H1 (cell line): ENCODE data around the gene LRRC61. TPM values are rescaled to one million over a fixed set of nuclear protein-coding genes. Genes with fewer than 3 reads are reported as not detected.
A peak's percentile ranks its signal among the peaks of the same experiment; 100 is the strongest.

ENCODE experiments used
- CTCF ChIA-PET: fragments of 300-600 bp; sonication (Branson Sonifier 250); formaldehyde crosslinking; loops from one replicate; lab custom pipeline; 2021; ENCODE audit not compliant: partially characterized antibody; lab: Charles Lee
- POLR2A ChIA-PET: fragments of 300-600 bp; sonication (Branson Sonifier 250); formaldehyde crosslinking; loops from one replicate; lab custom pipeline; 2021; ENCODE audit warnings: inconsistent platforms; ENCODE audit not compliant: partially characterized antibody; lab: Charles Lee
- DNase-seq, 2 experiments: peaks; one replicate each; pipeline versions ENCODE4 v3.0.0 to v3.0.0-alpha.2; 2010 to 2022; ENCODE audit warnings: low spot score in 2 of 2, low read depth in 1 of 2, mixed read lengths in 1 of 2
- FAIRE-seq: peaks from 2 replicates; lab custom pipeline; 2011; peaks lifted over from hg19 to GRCh38; lab: Jason Lieb, UNC
- H2AFZ ChIP-seq: 2 replicates; pipeline ENCODE4 v1.8.1; 2012; ENCODE audit warnings: low read length, inconsistent platforms
- H2AK5ac ChIP-seq: 2 replicates; pipeline ENCODE4 v1.6.1; 2013; ENCODE audit warnings: low read depth, low read length
- H2BK120ac ChIP-seq: replicated peaks from 2 replicates; pipeline ENCODE3; 2013; ENCODE audit warnings: low read depth, low read length, inconsistent platforms
- H2BK12ac ChIP-seq: 2 replicates; pipeline ENCODE4 v1.6.1; 2013; ENCODE audit warnings: low read depth, low read length
- H2BK15ac ChIP-seq: 2 replicates; pipeline ENCODE4 v1.6.1; 2013; ENCODE audit warnings: low read length
- H2BK20ac ChIP-seq: 2 replicates; pipeline ENCODE4 v1.6.1; 2013; ENCODE audit warnings: low read length
- H2BK5ac ChIP-seq: 2 replicates; pipeline ENCODE4 v1.6.1; 2013; ENCODE audit warnings: low read depth, low read length
- H3K14ac ChIP-seq: 2 replicates; pipeline ENCODE4 v1.6.1; 2013; ENCODE audit warnings: inconsistent platforms; ENCODE audit not compliant: insufficient read length
- H3K18ac ChIP-seq: 2 replicates; pipeline ENCODE4 v1.6.1; 2013; ENCODE audit warnings: low read length; ENCODE audit errors: extremely low read depth
- H3K23ac ChIP-seq: 2 replicates; pipeline ENCODE4 v1.6.1; 2013; ENCODE audit warnings: inconsistent platforms; ENCODE audit not compliant: insufficient read length
- H3K23me2 ChIP-seq: 2 replicates; pipeline ENCODE4 v1.6.1; 2013; ENCODE audit warnings: low read depth, low read length
- H3K27ac ChIP-seq: 2 replicates; pipeline ENCODE4 v1.6.1; 2011; ENCODE audit warnings: low read depth, low read length, inconsistent platforms
- H3K27me3 ChIP-seq, 4 experiments: replicated peaks in 1 of 4; 1 replicate in 1 of 4; 2 replicates in 3 of 4; pipeline versions ENCODE4 v1.6.1 to v1.8.1; 2011 to 2013; ENCODE audit warnings: low read length in 3 of 4, mild to moderate bottlenecking in 3 of 4, inconsistent platforms in 2 of 4, mixed read lengths in 2 of 4, moderate library complexity in 1 of 4; ENCODE audit not compliant: control insufficient read depth in 3 of 4, insufficient read depth in 3 of 4; ENCODE audit errors: extremely low read depth in 1 of 4
- H3K36me3 ChIP-seq, 4 experiments: 2 replicates each; pipeline versions ENCODE4 v1.6.1 to v1.8.1; 2011 to 2013; ENCODE audit warnings: mild to moderate bottlenecking in 4 of 4, low read length in 3 of 4, moderate library complexity in 2 of 4, control low read depth in 1 of 4, inconsistent platforms in 1 of 4; ENCODE audit not compliant: insufficient read depth in 4 of 4, control insufficient read depth in 2 of 4
- H3K4ac ChIP-seq: replicated peaks from 2 replicates; pipeline ENCODE3; 2013; ENCODE audit warnings: low read length, low read depth, mixed read lengths, inconsistent platforms; ENCODE audit not compliant: insufficient read length
- H3K4me1 ChIP-seq, 4 experiments: replicated peaks in 1 of 4; 1 replicate in 1 of 4; 2 replicates in 3 of 4; pipeline versions ENCODE4 v1.6.1 to v1.8.1; 2011 to 2013; ENCODE audit warnings: low read length in 3 of 4, inconsistent platforms in 2 of 4, mixed read lengths in 1 of 4; ENCODE audit not compliant: insufficient read depth in 4 of 4, control insufficient read depth in 3 of 4
- H3K4me2 ChIP-seq, 2 experiments: 2 replicates each; pipeline versions ENCODE4 v1.6.1 to v1.8.1; 2011 to 2013; ENCODE audit warnings: low read depth in 2 of 2, low read length in 2 of 2, control low read depth in 1 of 2, inconsistent platforms in 1 of 2, mild to moderate bottlenecking in 1 of 2; ENCODE audit not compliant: insufficient read depth in 1 of 2
- H3K4me3 ChIP-seq, 4 experiments: fragments of 200-600, 300-600 bp in 1 of 4; sonication (generic), shearing (Covaris generic), sonication (Bioruptor Twin) in 1 of 4; 2 replicates each; pipeline versions ENCODE4 v1.5.1 to v1.8.1; 2011 to 2016; ENCODE audit warnings: low read length in 4 of 4, low read depth in 3 of 4, control low read depth in 2 of 4, inconsistent platforms in 2 of 4, mild to moderate bottlenecking in 2 of 4, mixed read lengths in 1 of 4, moderate library complexity in 1 of 4; ENCODE audit not compliant: insufficient read depth in 2 of 4; ENCODE audit errors: extremely low read depth in 1 of 4
- H3K56ac ChIP-seq: replicated peaks from 2 replicates; pipeline ENCODE3; 2013; ENCODE audit warnings: low read depth, mild to moderate bottlenecking, mixed read lengths, low read length, inconsistent platforms; ENCODE audit not compliant: insufficient read length
- H3K79me1 ChIP-seq: 2 replicates; pipeline ENCODE4 v1.6.1; 2013; ENCODE audit warnings: low read depth, low read length, control low read depth
- H3K79me2 ChIP-seq, 2 experiments: 2 replicates each; pipeline versions ENCODE4 v1.6.1 to v1.8.1; 2012 to 2013; ENCODE audit warnings: low read length in 2 of 2, mild to moderate bottlenecking in 2 of 2, inconsistent platforms in 1 of 2; ENCODE audit not compliant: insufficient read depth in 2 of 2, control insufficient read depth in 1 of 2
- H3K9ac ChIP-seq, 4 experiments: replicated peaks in 1 of 4; 1 replicate in 1 of 4; 2 replicates in 3 of 4; pipeline versions ENCODE4 v1.6.1 to v1.8.1; 2011 to 2013; ENCODE audit warnings: low read depth in 3 of 4, low read length in 3 of 4, control low read depth in 2 of 4, mild to moderate bottlenecking in 2 of 4, moderate library complexity in 2 of 4, inconsistent platforms in 1 of 4; ENCODE audit errors: extremely low read depth in 1 of 4
- H3K9me3 ChIP-seq, 2 experiments: 2 replicates each; pipeline versions ENCODE4 v1.6.1 to v1.8.1; 2012 to 2013; ENCODE audit warnings: mild to moderate bottlenecking in 2 of 2, moderate library complexity in 2 of 2, control low read depth in 1 of 2, inconsistent platforms in 1 of 2, low read depth in 1 of 2, low read length in 1 of 2, mixed read lengths in 1 of 2; ENCODE audit not compliant: insufficient read depth in 2 of 2
- H4K20me1 ChIP-seq, 2 experiments: replicated peaks in 1 of 2; 2 replicates each; pipeline versions ENCODE3 to v1.8.1; 2011 to 2013; ENCODE audit warnings: inconsistent platforms in 2 of 2, low read length in 2 of 2, mild to moderate bottlenecking in 1 of 2; ENCODE audit not compliant: insufficient read depth in 2 of 2, control insufficient read depth in 1 of 2
- H4K5ac ChIP-seq: 2 replicates; pipeline ENCODE4 v1.6.1; 2013; ENCODE audit warnings: low read length, low read depth, mixed read lengths, inconsistent platforms; ENCODE audit not compliant: insufficient read length
- H4K8ac ChIP-seq: 2 replicates; pipeline ENCODE4 v1.8.0; 2013; ENCODE audit warnings: mild to moderate bottlenecking, moderate library complexity, low read length, inconsistent platforms; ENCODE audit not compliant: insufficient read depth; ENCODE audit errors: extremely low read depth
- H4K91ac ChIP-seq: replicated peaks from 2 replicates; pipeline ENCODE3; 2013; ENCODE audit warnings: low read length, mixed read lengths, inconsistent platforms; ENCODE audit not compliant: insufficient read length
- BRCA1 ChIP-seq: IDR thresholded peaks from 2 replicates; pipeline ENCODE4 v1.6.1; 2012; ENCODE audit warnings: low read depth, low read length, improper control_type of control experiment
- CHD2 ChIP-seq: IDR thresholded peaks from 2 replicates; pipeline ENCODE4 v1.6.1; 2012; ENCODE audit warnings: low read length, improper control_type of control experiment
- CREB1 ChIP-seq: IDR thresholded peaks from 2 replicates; pipeline ENCODE4 v1.6.1; 2012; ENCODE audit warnings: inconsistent platforms
- CTBP2 ChIP-seq: IDR thresholded peaks from 2 replicates; pipeline ENCODE4 v1.7.0; 2011; ENCODE audit warnings: borderline replicate concordance, mild to moderate bottlenecking, moderate library complexity, mixed read lengths, low read length; ENCODE audit not compliant: insufficient read depth, insufficient read length
- EP300 ChIP-seq, 2 experiments: IDR thresholded peaks; 1 replicate in 1 of 2; 2 replicates in 1 of 2; pipeline ENCODE4 v1.6.1; 2011 to 2012; ENCODE audit warnings: low read depth in 2 of 2, low read length in 2 of 2, mild to moderate bottlenecking in 2 of 2, borderline replicate concordance in 1 of 2, inconsistent platforms in 1 of 2, moderate library complexity in 1 of 2
- HDAC6 ChIP-seq: IDR thresholded peaks from one replicate; pipeline ENCODE4 v1.7.1; 2012; ENCODE audit warnings: low read depth, mild to moderate bottlenecking, inconsistent platforms, low read length, moderate library complexity
- KDM5A ChIP-seq: fragments of 200-600 bp; IDR thresholded peaks from 2 replicates; pipeline ENCODE4 v1.7.1; 2012; ENCODE audit warnings: mild to moderate bottlenecking, low read length, inconsistent platforms, mixed read lengths
- NRF1 ChIP-seq: IDR thresholded peaks from 2 replicates; pipeline ENCODE4 v1.6.1; 2011; ENCODE audit warnings: mild to moderate bottlenecking, low read depth, low read length, improper control_type of control experiment
- RFX5 ChIP-seq: IDR thresholded peaks from 2 replicates; pipeline ENCODE4 v1.6.1; 2011; ENCODE audit warnings: low read depth, low read length, improper control_type of control experiment, borderline replicate concordance
- SIN3A ChIP-seq, 2 experiments: IDR thresholded peaks in 1 of 2; conservative IDR thresholded peaks in 1 of 2; 2 replicates each; pipeline ENCODE4 v1.6.1; 2011 to 2012; ENCODE audit warnings: low read length in 2 of 2, improper control_type of control experiment in 1 of 2, low read depth in 1 of 2, mild to moderate bottlenecking in 1 of 2
- SP1 ChIP-seq: IDR thresholded peaks from 2 replicates; pipeline ENCODE4 v1.6.1; 2011; ENCODE audit warnings: low read depth, low read length
- SUZ12 ChIP-seq: fragments of 200-600 bp; sonication (generic); IDR thresholded peaks from 2 replicates; pipeline ENCODE4 v1.6.1; 2012; ENCODE audit warnings: mild to moderate bottlenecking, inconsistent platforms, low read length, moderate library complexity, mixed read lengths
- TAF1 ChIP-seq: IDR thresholded peaks from 2 replicates; pipeline ENCODE4 v1.6.1; 2011; ENCODE audit warnings: mild to moderate bottlenecking, low read depth, low read length
- WGBS, 2 experiments: shearing (Covaris generic) in 1 of 2; methylation state at CpG; one replicate each; pipeline versions ENCODE4 v1.1.6 to v1.1.7; 2013 to 2015; ENCODE audit warnings: low lambda C conversion rate in 2 of 2, mixed read lengths in 2 of 2, inconsistent platforms in 1 of 2, low coverage in 1 of 2, missing lambda C conversion rate in 1 of 2; ENCODE audit not compliant: insufficient replicate concordance in 2 of 2, insufficient coverage in 1 of 2, insufficient read length in 1 of 2; ENCODE audit errors: extremely low coverage in 1 of 2, missing lambda C conversion rate in 1 of 2; 5-methylcytosine and 5-hydroxymethylcytosine counted together
- polyA plus RNA-seq, 7 experiments: library from polyadenylated mRNA; depleted of rRNA in 3 of 7; stranded (reverse) in 5 of 7; unstranded in 2 of 7; fragments of >200 nt in 5 of 7; fragments of 200-250 nt in 2 of 7; gene quantifications; 1 replicate in 5 of 7; 2 replicates in 1 of 7; 4 replicates in 1 of 7; pipeline versions ENCODE4 v1.2.1 to v1.2.3, GENCODE V29; 2011 to 2013; ENCODE audit warnings: missing spikeins in 2 of 7, mixed read lengths in 2 of 7
- total RNA-seq: library from RNA; stranded (reverse); fragmentation: NEBNext Ultra II Directional; extraction: Animal tissue kit (Norgen Biotek cat#: 25700); gene quantifications from 2 replicates; pipeline ENCODE4 v1.2.1, GENCODE V29; 2021

The LRRC61 gene
- total and polyA plus RNA-seq, 2 of the 8 experiments (the other 6 are each of a cell fraction or from before 2014, with no cell fraction given): 0.73 to 44.8 TPM

DNA sequence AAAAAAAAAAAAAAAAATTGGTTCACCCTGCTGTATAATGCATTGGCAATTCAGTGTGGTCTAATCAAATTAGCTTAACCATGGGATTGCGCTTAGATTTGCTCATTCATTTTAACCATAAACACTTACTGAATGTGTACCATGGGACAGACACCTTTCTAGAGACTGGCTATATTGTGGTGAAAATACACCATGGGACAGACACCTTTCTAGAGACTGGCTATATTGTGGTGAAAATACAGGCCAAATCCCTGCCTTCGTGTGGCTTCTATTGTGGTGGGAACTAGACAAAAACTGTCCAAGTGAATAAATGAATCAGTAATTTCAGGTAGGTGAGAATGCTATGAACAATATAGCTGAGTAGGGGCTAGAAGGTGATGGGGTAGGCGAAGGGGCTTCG, 35.3 kb downstream of the LRRC61 start:
- H3K23me2 ChIP-seq: peaks cover 13% of the 10 kb centered on the region; the same call in 1 of the 2 replicates
- CTCF ChIA-PET: interaction anchor here (0.7 to 4.5 kb wide), 15 partner anchors 11 to 709 kb away, joined by 3 to 32 read pairs (median 4); partner anchors contain the start of gene REPIN1
- H3K23ac ChIP-seq: no peak overlapping the region
- H3K9ac ChIP-seq: no peak overlapping the region
- H2BK20ac ChIP-seq: no peak overlapping the region
- POLR2A ChIA-PET: interaction anchor here (1.0 to 1.4 kb wide), 3 partner anchors 11 to 43 kb away, joined by 3 to 10 read pairs (median 4); partner anchors contain the start of gene REPIN1
- no peaks in the 10 kb centered on the region for H3K36me3 ChIP-seq
- H3K56ac ChIP-seq: no peak overlapping the region
- DNase-seq (no peak), FAIRE-seq (no peak)
- H2BK5ac ChIP-seq: no peak overlapping the region
- 0 out of 2 replicates have a peak overlapping the region, but pooled peaks have one; percentile 14 for H2BK15ac ChIP-seq
- no peak overlapping the region for H2AK5ac ChIP-seq
- H4K91ac ChIP-seq: no peak overlapping the region
- H3K27ac ChIP-seq: no peak overlapping the region
- no peak overlapping the region for H2BK12ac ChIP-seq
- no peak overlapping the region for H3K18ac ChIP-seq
- no peak overlapping the region for H2AFZ ChIP-seq
- no peak overlapping the region for H3K4me3 ChIP-seq
- no peaks in the 10 kb centered on the region; a peak in 1 of 7 replicates for H3K27me3 ChIP-seq
- H3K14ac ChIP-seq: no peak overlapping the region
- H3K4me1 ChIP-seq: peaks cover 12 to 18% (median 16%) of the 10 kb centered on the region in 4 experiments
- H3K79me1 ChIP-seq: no peaks in the 10 kb centered on the region; the same call in 1 of the 2 replicates
- H3K4me2 ChIP-seq: no peak overlapping the region
- peak overlapping the region; percentile 57 for H3K4ac ChIP-seq
- no peaks in the 10 kb centered on the region for H3K9me3 ChIP-seq
- no peak overlapping the region for H4K5ac ChIP-seq
- no peak overlapping the region for H2BK120ac ChIP-seq
- WGBS, 2 experiments: 92% methylated on average over 4 of the region's 4 CpGs; no CpG with 5 or more reads in 1 of the 2 experiments
- peaks cover 0 to 5% of the 10 kb centered on the region in 2 experiments for H4K20me1 ChIP-seq
- no peak overlapping the region for H4K8ac ChIP-seq
- no peaks in the 10 kb centered on the region for H3K79me2 ChIP-seq
- TF ChIP-seq TAF1 (no peak), HDAC6 (no peak), EP300 (IDR thresholded peaks at IDR 0.05; ENCODE audit: borderline replicate concordance in 1 of 2, low read depth in 2 of 2, low read length in 2 of 2) (no peak), CTBP2 (no peak), SIN3A (conservative IDR thresholded peaks at IDR 0.05 in 1 of 2, IDR thresholded peaks at IDR 0.05 in 1 of 2; ENCODE audit: low read depth in 1 of 2, low read length in 2 of 2) (no peak), KDM5A (no peak), RFX5 (no peak), CHD2 (no peak), NRF1 (no peak), SP1 (no peak), SUZ12 (no peak), BRCA1 (no peak), CREB1 (no peak)
